B cell (primary cell): ENCODE results near the gene TBRG1. TPM values are rescaled to one million over a fixed set of nuclear protein-coding genes. Genes with fewer than 3 reads are reported as not detected.

Experiments
- ATAC-seq: fragments of 200-7000 bp; cut with Tn5 transposase; one replicate; pipeline ENCODE4 v1.10.0; 2021; ENCODE audit warnings: low read depth, mild to moderate bottlenecking, moderate number of reproducible peaks, moderate library complexity
- CTCF ChIA-PET: fragments of 350-600 bp; sonication (Branson Sonifier 250); formaldehyde crosslinking; loops from one replicate; lab custom pipeline; 2021; ENCODE audit warnings: antibody characterized with exemption, inconsistent platforms; lab: Charles Lee
- POLR2A ChIA-PET: fragments of 350-600 bp; sonication (Branson Sonifier 250); formaldehyde crosslinking; loops from one replicate; lab custom pipeline; 2021; ENCODE audit warnings: antibody characterized with exemption; lab: Charles Lee
- DNase-seq: peaks from one replicate; pipeline ENCODE4 v3.0.0; 2013
- H2AFZ ChIP-seq: 2 replicates; pipeline ENCODE4 v1.6.1; 2012; ENCODE audit warnings: mild to moderate bottlenecking, low read depth, low read length; ENCODE audit not compliant: insufficient read depth, poor library complexity, severe bottlenecking
- H3K27ac ChIP-seq, 2 donors: 1 replicate in 1 of 2; 2 replicates in 1 of 2; pipeline ENCODE4 v1.5.1; 2012 to 2013; ENCODE audit warnings: low read length in 2 of 2, mild to moderate bottlenecking in 2 of 2, moderate library complexity in 1 of 2
- H3K27me3 ChIP-seq, 4 experiments: fragments of 200-600 bp in 1 of 4; sonication (generic) in 1 of 4; replicated peaks in 1 of 4; 1 replicate in 2 of 4; 2 replicates in 2 of 4; pipeline versions ENCODE4 v1.6.1 to v1.7.0; 2013 to 2016; ENCODE audit warnings: low read length in 3 of 4, mild to moderate bottlenecking in 2 of 4, mixed read lengths in 1 of 4, moderate library complexity in 1 of 4; ENCODE audit not compliant: insufficient read depth in 4 of 4, control insufficient read depth in 3 of 4; ENCODE audit errors: control extremely low read depth in 1 of 4
- H3K36me3 ChIP-seq, 2 experiments: replicated peaks in 1 of 2; 1 replicate in 1 of 2; 2 replicates in 1 of 2; pipeline versions ENCODE4 v1.6.1 to v1.7.1; 2013; ENCODE audit warnings: low read length in 1 of 2; ENCODE audit not compliant: insufficient read depth in 2 of 2, control insufficient read depth in 1 of 2; ENCODE audit errors: control extremely low read depth in 1 of 2, extremely low read depth in 1 of 2
- H3K4me1 ChIP-seq, 2 donors: fragments of 200-600 bp in 1 of 2; sonication (generic) in 1 of 2; 1 replicate in 1 of 2; 2 replicates in 1 of 2; pipeline versions ENCODE4 v1.5.1 to v1.6.1; 2013 to 2017; ENCODE audit warnings: low read length in 2 of 2; ENCODE audit not compliant: control insufficient read depth in 2 of 2, insufficient read depth in 2 of 2
- H3K4me2 ChIP-seq: replicated peaks from 2 replicates; pipeline ENCODE3; 2012; ENCODE audit warnings: mild to moderate bottlenecking, low read depth, low read length; ENCODE audit not compliant: poor library complexity, severe bottlenecking
- H3K4me3 ChIP-seq, 5 experiments: fragments of 200-600 bp in 1 of 5; sonication (generic) in 1 of 5; 1 replicate in 3 of 5; 2 replicates in 2 of 5; pipeline versions ENCODE4 v1.5.1 to v1.7.0; 2011 to 2016; ENCODE audit warnings: low read length in 4 of 5, mild to moderate bottlenecking in 4 of 5, low read depth in 2 of 5, control low read depth in 1 of 5, moderate library complexity in 1 of 5; ENCODE audit not compliant: insufficient read depth in 1 of 5; ENCODE audit errors: control extremely low read depth in 1 of 5, extremely low read depth in 1 of 5
- H3K79me2 ChIP-seq: fragments of 200-600 bp; sonication (generic); one replicate; pipeline ENCODE4 v1.6.0; 2016; ENCODE audit warnings: low read length; ENCODE audit not compliant: control insufficient read depth, insufficient read depth
- H3K9ac ChIP-seq: fragments of 200-600 bp; sonication (generic); 2 replicates; pipeline ENCODE4 v1.6.1; 2017; ENCODE audit warnings: mild to moderate bottlenecking, low read length, moderate library complexity
- H3K9me3 ChIP-seq, 3 donors: one replicate each; pipeline versions ENCODE4 v1.6.1 to v1.7.1; 2013; ENCODE audit warnings: low read length in 2 of 3; ENCODE audit not compliant: control insufficient read depth in 2 of 3, insufficient read depth in 1 of 3; ENCODE audit errors: control extremely low read depth in 1 of 3
- H4K20me1 ChIP-seq: 2 replicates; pipeline ENCODE4 v1.6.0; 2012; ENCODE audit warnings: mild to moderate bottlenecking, low read length; ENCODE audit not compliant: insufficient read depth, control insufficient read depth, poor library complexity, severe bottlenecking
- H3K27ac Mint-ChIP-seq: one replicate; pipeline ENCODE4 v1.8.0; 2021; ENCODE audit warnings: mixed read lengths
- H3K27me3 Mint-ChIP-seq: one replicate; pipeline ENCODE4 v1.8.0; 2021; ENCODE audit warnings: mixed read lengths
- H3K4me1 Mint-ChIP-seq: one replicate; pipeline ENCODE4 v1.8.0; 2021; ENCODE audit warnings: mixed read lengths
- H3K4me3 Mint-ChIP-seq: one replicate; pipeline ENCODE4 v1.8.0; 2021; ENCODE audit warnings: mixed read lengths
- H3K9me3 Mint-ChIP-seq: one replicate; pipeline ENCODE4 v1.8.0; 2022; ENCODE audit warnings: mixed read lengths; ENCODE audit not compliant: insufficient read depth
- CTCF ChIP-seq: fragments of 200-600 bp; IDR thresholded peaks from one replicate; pipeline ENCODE4 v1.8.0; 2022; ENCODE audit warnings: antibody characterized with exemption, mild to moderate bottlenecking
- EZH2 ChIP-seq: IDR thresholded peaks from 2 replicates; pipeline ENCODE4 v1.6.1; 2012; ENCODE audit warnings: borderline replicate concordance, low read depth, mild to moderate bottlenecking, moderate library complexity, low read length; ENCODE audit not compliant: insufficient read depth, poor library complexity, severe bottlenecking
- WGBS: methylation state at CpG from one replicate; pipeline ENCODE4 v1.1.5; 2013; ENCODE audit warnings: missing lambda C conversion rate; ENCODE audit not compliant: insufficient coverage; 5-methylcytosine and 5-hydroxymethylcytosine counted together
- intact Hi-C: fragments of 100-400 bp; cut with micrococcal nuclease; formaldehyde crosslinking; loops from one replicate; pipeline ENCODE4 v1.10.0; 2022
- polyA plus RNA-seq: library from polyadenylated mRNA; depleted of rRNA; stranded (reverse); fragments of >200 nt; gene quantifications from 2 replicates; pipeline ENCODE4 v1.2.3, GENCODE V29; 2012
- total RNA-seq, 2 donors: library from RNA; stranded (reverse); fragments of 120-200 nt in 1 of 2; gene quantifications; 1 replicate in 1 of 2; 2 replicates in 1 of 2; pipeline versions ENCODE4 v1.2.3 to v1.2.4, GENCODE V29; 2013 to 2022

Gene TBRG1
- total and polyA plus RNA-seq, 2 donors (not counting 1 experiment from before 2014, with no cell fraction given) = 68.2 to 71.5 TPM

GRCh38 chr11:124642628-124643027 lies 20.0 kb downstream of the TBRG1 start:
- no peaks in the 10 kb centered on the region for H3K27me3 Mint-ChIP-seq
- CTCF ChIA-PET = interaction anchor here (1.0 to 5.9 kb wide), 6 partner anchors 17 to 196 kb away, joined by 3 to 61 read pairs (median 5); no protein-coding TSS in a partner anchor

More at GRCh38 chr11:124642628-124643027, 20.0 kb downstream of the TBRG1 start:
- no peak for ATAC-seq
- WGBS = 100% methylated on average over 2 of the region's 3 CpGs
- Histone ChIP-seq H4K20me1 (no peaks in the 10 kb centered on the region), H3K4me2 (no peak overlapping the region), H3K27me3 (no peaks in the 10 kb centered on the region), H2AFZ (no peak overlapping the region), H3K36me3 (peaks cover 0 to under 1% of the 10 kb centered on the region in 2 experiments), H3K9ac (no peak overlapping the region), H3K27ac (no peak overlapping the region), H3K4me1 (peaks cover 14 to 16% of the 10 kb centered on the region in 2 donors), H3K4me3 (no peak overlapping the region), H3K79me2 (no peaks in the 10 kb centered on the region), H3K9me3 (no peaks in the 10 kb centered on the region)
- POLR2A ChIA-PET = no interaction called here
- intact Hi-C loops = loop anchor here (10.0 kb wide), 1 partner anchor 1232 kb away; no protein-coding TSS in a partner anchor
- no peak for DNase-seq
- TF ChIP-seq EZH2 (no peak), CTCF (no peak)
- H3K4me3 Mint-ChIP-seq = no peak overlapping the region
- H3K27ac Mint-ChIP-seq = no peak overlapping the region
- peaks cover 16% of the 10 kb centered on the region for H3K4me1 Mint-ChIP-seq
- H3K9me3 Mint-ChIP-seq = no peaks in the 10 kb centered on the region
